NCI-H748 (cell line): Measurements from ENCODE around the gene CRYBB2.
"Not testable (repeated sequence)": the region's sequence is repeated elsewhere in the genome, so short reads cannot be mapped to it uniquely, and the experiment has no call there.

ENCODE experiments used
- DNase-seq: peaks from one replicate; lab custom pipeline; 2025; ENCODE audit not compliant: unreplicated experiment; lab: John Stamatoyannopoulos, UW

CRYBB2 gene

DNA sequence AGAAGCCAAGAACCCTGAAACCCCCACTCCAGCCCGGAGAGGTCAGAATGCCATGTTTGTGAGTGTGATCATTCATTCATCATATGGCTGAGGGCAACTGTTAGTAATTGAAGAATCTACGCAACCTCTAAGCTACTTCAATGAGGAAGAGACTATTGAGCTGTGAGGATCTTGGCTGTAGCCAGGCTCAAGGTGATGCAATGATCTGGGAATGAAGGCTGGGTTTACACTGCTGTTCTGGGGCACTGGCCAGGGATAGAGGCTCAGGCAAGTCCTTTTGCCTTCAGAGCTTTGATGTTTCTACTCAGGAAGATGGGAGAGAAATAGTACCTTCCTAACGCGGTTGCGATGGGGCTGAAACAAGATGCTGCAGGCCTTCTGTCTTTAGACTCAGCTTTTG lies 12.9 kb downstream of the CRYBB2 start:
- DNase-seq, result no peak

DNA sequence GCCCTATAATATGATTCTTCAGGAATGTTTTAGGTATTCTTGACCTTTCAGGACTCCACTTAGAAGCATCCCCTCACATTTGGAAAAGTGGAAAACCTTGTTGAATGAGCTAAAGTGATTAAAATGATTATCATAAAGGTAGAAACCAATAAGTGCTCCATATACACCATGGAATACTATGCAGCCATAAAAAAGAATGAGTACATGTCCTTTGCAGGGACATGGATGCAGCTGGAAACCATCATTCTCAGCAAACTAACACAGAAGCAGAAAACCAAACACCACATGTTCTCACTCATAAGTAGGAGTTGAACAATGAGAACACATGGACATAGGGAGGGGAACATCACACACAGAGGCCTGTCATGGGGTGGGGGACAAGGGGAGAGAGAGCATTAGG lies 14.3 kb downstream of the CRYBB2 start:
- DNase-seq, result not testable (repeated sequence)

DNA sequence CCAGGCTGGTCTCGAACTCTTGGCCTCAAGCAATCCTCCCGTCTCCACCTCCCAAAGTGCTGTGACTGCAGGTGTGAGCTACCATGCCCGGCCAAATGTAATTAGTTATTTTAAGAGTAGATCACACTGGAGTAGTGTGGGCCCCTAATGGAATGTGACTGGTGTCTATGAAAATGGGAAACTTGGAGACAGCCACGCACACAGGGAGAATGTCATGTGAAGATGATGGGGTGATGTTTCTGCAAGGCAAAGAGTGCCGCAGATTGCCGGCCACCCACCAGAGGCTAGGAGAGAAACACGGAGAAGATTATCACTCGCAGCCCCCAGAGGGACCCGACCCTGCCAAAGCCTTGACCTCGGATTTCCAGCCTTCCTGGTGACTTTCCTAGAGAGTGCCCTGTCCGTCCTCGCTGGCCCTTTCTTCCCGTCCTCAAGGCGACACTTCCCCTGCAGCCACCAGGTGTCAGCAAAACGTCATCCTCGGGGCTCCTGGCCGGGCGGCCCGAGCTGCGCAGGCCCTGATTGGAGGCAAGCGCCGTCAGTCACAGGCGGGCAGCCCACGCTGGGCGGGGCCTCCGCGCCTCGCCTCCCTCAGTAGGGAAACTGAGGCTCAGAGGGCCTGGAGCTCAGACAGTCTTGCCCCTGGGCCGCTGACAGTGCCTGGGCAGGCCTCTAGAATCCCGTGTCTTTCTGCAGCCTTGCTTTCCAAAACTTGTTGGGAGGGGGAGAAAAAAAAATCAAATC lies 16.3 kb downstream of the CRYBB2 start:
- peak; percentile 73 for DNase-seq

DNA sequence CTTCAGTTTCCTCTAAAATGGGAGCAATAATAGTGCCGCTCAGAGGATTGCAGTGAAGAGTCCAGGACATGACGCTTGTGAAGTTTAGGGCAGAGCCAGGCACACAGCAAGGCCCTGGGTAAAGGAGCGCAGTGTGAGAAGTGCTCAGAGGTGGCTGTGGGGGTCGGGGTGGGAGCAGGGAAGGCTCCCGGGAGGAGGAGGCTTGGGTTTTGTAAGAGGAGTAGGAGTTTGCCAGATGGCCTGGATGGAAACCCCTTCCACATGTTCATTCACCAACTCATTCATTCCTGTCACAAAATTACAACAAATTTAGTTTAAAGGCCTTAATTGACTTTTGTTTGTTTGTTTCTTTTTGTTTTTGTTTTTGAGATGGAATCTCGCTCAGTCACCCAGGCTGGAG lies 17.0 kb downstream of the CRYBB2 start:
- no peak for DNase-seq

GRCh38 chr22:25237503-25237902 lies 18.1 kb downstream of the CRYBB2 start:
- no peak for DNase-seq

DNA sequence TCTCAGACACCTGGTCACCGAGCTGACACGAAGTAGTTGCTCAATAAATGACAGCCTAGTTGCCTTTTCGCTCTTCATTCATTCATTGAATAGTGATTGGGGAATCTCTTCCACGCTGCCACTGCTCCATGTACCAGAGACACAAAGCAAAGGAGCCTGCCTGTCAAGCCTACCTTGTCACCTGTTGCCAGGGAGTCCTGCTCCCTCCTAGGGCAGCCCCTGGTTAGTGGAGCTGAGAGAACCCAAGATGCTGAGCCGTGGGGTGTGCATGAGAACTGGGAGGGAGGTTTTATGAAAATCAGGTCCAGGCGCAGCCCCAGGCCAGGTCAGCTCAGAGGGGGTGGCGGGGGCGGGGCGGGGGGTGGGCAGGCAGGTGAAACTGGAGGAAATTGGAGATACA lies 18.6 kb downstream of the CRYBB2 start:
- not testable (repeated sequence) for DNase-seq

DNA sequence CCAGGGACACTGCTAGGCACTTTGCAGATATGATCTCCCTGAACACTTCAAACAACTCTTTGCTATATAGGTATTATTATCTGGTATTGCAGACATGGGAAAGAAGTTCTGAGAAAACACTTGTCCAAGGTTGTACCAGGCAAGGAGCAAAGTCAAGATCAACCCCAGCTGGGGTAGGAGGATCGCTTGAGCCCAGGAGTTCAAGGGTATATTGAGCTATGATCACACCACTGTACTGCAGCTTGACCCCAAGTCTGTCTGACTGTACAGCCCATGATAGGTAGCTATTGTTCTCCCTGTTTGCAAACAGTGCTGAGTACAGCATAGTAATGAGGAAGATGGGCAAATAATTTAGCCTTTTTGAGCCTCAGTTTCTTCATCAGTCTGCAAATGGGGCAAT lies 35.7 kb downstream of the CRYBB2 start:
- not testable (repeated sequence) for DNase-seq

GRCh38 chr22:25267567-25267966 lies 48.1 kb downstream of the CRYBB2 start:
- DNase-seq, result not testable (repeated sequence)

DNA sequence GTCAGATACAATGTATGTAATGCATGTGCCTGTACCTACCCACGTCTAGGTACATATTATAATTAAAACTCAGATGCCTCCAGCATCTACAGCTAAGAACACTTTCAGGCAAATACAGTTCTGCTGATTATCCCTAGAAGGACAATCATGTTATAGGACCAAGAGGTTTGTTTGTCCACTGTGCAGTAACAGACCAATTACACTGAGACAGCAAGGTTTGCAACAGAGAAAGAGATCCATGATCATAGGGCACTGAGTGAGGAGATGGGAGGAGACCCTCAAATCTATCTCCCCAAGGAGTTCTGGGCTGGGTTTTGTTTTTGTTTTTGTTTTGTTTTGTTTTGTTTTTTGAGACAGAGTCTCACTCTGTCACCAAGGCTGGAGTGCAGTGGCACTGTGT lies 49.5 kb downstream of the CRYBB2 start:
- not testable (repeated sequence) for DNase-seq

DNA sequence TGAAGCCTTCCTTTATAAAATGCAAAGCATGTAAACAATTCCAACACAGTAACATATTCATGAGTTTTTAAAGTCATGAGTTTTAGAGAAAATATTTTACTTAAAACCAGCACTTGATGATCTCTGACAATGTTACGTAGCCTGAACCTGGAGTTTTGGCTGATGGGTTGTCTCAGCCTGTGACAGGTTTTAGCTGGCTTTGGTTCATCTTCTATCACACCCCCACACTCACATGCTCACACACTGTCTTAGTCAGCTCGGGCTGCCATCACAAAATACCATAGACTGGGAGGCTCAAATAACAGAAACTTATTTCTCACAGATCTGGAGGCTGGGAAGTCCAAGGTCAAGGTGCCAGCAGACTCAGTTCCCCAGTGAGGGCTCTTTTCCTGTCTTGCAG lies 50.6 kb downstream of the CRYBB2 start:
- DNase-seq, result not testable (repeated sequence)

GRCh38 chr22:25273231-25273630 lies 53.8 kb downstream of the CRYBB2 start:
- DNase-seq, result not testable (repeated sequence)

DNA sequence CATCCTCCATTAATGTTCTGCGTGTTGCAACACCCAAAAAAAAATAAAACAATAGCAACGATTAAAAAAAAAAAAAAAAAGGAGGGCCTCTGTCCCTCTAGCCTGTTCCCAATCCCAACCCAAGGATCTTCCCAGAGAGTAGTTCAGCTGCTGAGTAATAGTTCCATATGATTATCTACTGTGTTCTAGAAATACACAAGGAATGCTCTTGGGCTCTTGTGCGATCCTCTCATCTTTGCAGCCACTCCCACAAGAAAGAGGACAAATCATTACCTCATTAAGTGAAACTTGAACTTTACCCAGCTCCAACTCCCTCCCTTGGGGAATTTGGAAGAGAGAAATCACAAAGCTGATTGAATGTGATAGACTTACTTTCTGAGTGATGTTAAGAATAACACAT lies 54.5 kb downstream of the CRYBB2 start:
- DNase-seq, result not testable (repeated sequence)

DNA sequence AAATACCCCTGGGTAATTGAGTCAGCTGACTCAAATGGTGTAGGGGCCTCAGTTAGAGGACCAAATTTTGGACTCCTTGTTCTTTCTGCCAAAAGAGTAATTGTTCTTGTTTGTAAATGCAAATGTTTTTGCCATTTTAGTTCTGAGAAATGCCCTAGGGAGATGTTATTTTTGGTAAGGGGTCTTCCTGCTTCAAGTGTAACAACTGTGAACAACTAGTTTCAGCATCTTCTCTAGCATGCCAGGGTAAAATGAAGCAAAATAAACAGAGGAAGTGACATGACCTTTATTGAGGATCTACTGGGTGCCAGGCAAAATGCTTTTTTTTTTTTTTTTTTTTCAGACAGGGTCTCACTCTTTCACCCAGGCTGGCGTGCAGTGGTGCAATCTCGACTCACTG lies 60.7 kb downstream of the CRYBB2 start:
- DNase-seq, result not testable (repeated sequence)
